ENCODE data around the gene C1orf105.

The C1orf105 gene

DNA sequence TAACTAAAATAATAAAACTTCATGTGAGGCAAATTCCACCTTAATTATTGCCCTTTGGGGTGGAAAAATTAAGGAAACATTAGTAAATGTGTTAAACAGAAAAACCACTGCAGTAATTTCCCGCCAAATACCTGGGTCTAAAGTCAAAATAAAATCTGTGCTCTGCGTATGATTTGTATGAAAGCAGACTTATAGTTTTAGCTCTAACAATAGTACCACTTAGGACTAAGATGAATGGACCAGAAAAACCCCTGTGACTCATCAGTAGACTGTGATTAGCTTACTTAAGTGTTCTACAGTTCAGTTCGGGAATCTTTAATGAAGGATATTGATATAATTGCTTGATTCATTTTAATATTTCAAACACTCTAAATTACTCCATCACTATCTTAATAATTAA lies 23.3 kb upstream of the C1orf105 start:
- DNase-seq (ENCODE audit: low read depth in 2 of 2): no peak

DNA sequence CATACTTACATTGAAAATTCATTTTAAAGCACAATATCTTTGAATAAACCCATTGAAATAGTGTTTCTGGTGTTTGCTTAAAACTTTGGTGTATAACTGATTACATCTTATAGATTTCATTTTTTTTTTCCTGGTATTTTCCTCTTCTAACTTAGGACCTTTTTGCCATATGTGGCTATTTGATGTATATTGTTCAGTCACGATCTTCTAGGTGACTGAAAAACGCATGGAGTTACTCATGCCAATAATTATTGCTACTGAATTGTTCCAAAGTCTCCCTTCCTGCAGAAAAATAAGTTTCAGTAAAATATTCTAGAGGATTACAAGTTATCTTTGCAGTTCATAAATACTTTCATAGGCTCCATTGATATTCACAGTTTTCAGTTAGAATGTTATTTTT lies 22.9 kb upstream of the C1orf105 start:
- DNase-seq (ENCODE audit: low read depth in 2 of 2): no peak

DNA sequence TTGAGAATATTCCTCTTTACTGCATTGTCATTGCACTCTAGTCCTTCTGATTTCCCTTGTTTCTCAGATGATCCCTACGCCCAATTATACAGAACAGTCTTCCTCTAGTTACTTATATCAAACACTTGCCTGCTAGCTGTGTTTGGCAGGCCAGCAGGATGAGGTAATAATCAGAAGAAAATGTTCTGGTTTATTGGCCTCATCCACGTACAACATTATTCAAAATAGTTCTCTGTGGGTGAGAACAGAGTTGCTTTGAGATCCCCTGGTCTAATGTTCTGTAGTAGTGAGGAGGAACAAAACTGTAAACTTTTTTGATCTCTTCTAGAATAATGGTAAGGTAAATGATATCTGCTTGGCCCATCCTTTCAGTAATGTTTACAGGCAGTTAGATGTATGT lies 22.3 kb upstream of the C1orf105 start:
- no peak for DNase-seq (ENCODE audit: low read depth in 2 of 2)

DNA sequence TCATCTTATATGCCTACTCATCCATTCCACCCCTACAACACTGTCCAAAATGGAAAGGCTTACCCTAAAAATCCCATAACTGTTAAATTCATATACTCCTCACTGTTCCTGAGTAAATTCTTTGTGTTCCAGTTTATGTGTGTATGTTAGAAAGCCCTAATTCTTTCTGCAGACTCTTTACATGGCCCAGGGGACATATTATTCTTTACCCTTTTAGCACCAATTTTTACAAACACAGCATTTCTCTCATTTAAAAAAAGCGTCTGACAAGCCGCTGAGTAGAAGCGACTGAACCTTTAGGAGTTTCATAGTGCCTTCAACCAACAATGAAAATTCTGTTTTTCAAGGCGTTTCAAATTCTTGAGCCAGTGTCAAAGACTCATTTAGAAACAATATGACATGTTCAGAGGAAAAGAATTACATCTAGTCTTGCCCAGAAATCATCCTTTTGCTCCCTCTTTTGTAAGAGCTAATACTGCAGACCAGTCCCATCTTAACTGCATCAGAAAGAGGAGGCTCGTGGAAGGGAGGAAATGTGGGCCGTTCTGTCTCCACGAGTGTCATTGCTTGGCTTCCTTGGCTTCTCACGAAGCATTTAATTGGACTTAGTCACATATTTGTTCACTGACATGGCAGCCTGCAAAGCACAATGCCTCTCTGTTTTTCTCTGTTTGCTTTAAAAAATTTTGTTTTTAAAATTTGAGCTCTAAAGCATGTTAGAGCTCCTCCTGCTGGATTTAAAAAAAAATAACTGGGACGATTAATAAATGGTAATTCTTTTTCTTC lies 21.3 kb upstream of the C1orf105 start:
- no peak for DNase-seq (ENCODE audit: low read depth in 2 of 2)

DNA sequence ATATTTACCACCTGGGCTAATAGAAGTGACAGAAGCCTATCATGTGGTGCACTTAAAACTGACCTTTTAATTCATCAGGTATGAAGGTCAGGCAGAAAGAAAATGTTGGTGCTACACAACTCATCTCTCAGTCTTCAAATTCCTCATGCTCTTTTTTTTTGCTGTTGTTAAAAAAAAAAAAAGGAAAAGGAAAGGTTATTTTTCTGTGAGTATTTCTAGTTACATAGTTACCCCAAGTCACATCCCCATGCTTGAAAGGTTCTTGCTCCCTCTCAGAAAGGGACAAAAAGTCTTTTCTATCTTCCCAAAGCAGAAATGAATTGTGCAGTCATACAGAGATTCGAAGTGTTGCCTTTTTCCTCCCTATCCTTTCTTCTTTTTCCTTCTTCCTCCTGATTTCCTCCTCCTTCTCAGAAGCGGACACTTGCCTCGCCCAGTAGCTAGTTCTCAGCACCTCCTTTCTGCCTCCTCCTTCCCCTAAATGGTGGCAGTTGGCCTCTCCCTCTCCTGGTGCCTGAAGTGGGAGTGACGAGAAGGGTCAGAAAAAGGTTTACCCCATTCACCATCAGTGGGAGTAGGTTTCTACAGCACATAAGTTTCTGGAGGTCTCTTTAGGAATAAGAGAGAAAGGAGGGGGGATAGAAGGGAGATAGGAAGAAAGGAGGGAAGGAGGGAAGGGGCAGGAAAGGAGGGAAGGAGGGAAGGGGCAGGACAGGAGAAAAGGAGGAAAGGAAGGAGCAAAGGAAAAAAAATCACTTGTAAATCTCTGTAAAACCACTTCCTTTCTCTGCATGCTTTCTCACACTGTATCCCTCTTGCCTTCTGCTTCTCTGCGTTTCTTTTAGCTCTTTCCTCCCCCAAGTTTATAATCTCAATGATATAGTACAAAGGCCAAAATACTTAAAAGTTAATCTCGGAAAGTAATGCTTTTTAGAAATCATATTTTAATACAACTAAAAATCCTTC lies 20.4 kb upstream of the C1orf105 start:
- DNase-seq (ENCODE audit: low read depth in 2 of 2): no peak

GRCh38 chr1:172400722-172401105 lies 19.8 kb upstream of the C1orf105 start:
- no peak for DNase-seq (ENCODE audit: low read depth in 2 of 2)

DNA sequence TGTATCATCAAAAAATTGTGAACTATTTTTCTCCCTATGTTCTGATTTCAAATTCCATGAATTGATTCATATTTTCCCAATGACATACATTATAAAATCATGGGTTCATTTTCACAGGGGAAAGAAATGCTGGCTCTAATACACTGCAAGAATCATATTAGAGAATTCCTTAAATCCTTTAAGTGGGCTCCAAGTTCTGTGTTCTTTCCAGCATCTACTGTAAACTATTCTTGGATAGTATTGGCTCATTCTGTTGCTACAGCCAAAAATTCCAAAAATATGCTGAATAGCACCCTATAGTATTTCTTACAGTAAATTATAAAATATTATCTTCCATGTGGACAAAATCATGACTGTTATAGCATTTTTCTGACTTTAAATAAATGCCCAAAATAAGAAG lies 19.0 kb upstream of the C1orf105 start:
- no peak for DNase-seq (ENCODE audit: low read depth in 2 of 2)

DNA sequence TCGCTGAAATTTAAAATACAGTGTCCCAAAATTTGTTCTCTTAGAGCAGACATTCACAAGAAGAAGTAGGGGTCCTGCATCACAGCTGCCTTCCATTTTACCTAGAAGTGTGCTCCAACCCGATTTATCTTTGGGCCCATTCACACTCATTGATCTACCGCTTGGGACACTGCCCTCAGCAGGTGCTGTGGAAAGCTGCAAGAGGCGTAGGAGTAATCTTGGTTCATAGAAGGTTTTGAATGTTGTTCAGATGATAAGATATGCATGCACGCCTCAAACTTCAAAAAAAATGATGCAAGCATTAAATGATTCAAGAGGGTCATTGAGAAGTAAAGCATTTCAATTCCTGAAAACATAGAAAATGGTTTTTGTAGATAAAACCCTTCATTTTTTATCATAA lies 18.6 kb upstream of the C1orf105 start:
- no peak for DNase-seq (ENCODE audit: low read depth in 2 of 2)

DNA sequence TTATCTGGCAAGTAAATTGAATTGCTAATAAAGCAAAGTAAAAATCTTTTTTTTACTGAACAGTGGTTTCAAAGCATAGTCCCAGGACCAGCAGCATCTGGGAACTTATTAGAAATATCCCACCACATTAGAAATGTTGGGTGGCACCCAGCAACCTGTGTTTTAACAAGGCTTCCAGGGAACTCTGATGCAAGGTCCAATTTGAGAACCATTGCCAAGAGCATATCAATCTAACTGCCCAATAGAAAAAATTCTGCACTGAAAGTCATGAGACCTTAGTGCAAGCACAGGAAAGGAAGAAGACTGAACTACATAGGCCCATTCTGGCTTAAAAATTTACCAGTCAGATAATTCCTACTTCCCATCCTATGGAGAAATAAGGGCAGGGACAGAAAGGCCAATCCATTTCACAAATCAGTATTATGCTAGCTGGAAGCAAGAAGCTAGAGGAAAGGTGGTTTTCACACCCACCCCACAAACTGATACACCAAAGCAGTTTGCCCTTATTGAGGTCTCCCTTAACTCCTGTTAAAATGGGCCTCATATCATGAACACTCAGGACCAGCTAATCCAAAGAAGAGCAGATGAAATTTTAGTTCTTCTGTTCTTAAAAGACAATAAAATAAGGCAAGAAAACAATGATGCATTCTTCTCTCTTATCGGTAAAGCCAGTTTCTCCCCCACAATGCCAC lies 17.5 kb upstream of the C1orf105 start:
- DNase-seq (ENCODE audit: low read depth in 2 of 2): no peak

GRCh38 chr1:172404121-172404520 lies 16.4 kb upstream of the C1orf105 start:
- DNase-seq (ENCODE audit: low read depth in 2 of 2): no peak

DNA sequence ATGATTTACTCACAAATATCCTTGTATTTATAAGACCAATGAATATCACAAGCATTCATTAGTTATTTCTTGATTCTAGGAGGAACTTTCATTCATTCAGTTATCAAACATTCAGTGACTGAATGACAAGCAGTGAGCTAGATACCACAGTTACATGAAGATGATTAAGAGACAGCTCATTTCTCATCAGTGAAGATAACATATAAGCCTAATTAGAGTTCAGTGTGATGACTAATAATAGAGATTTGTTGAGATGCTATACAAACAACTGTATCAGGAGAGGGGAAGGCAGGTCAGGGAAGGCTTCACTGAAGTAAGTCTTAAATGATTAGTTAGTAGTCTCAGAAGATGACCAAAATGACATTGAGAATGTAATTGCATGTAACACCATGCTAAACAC lies 14.6 kb upstream of the C1orf105 start:
- no peak for DNase-seq (ENCODE audit: low read depth in 2 of 2)

DNA sequence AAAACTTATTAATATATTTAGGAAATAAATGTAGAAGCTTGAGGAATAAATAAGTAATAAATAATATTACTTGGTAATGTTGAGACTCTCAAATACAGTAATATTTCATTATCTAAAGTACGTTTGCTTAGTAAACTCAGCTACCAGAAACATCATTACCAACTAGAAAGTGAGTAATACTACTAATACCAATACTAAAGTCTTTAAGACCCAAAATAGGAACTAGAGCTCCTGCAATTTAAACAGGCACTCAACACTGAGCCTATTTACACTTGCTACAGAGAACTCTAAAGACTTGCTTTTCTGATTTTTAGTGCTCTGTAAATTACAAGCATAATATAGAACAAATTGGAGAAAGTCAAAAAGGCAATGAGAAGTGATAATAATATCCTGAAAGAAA lies 13.5 kb upstream of the C1orf105 start:
- DNase-seq (ENCODE audit: low read depth in 2 of 2): no peak

DNA sequence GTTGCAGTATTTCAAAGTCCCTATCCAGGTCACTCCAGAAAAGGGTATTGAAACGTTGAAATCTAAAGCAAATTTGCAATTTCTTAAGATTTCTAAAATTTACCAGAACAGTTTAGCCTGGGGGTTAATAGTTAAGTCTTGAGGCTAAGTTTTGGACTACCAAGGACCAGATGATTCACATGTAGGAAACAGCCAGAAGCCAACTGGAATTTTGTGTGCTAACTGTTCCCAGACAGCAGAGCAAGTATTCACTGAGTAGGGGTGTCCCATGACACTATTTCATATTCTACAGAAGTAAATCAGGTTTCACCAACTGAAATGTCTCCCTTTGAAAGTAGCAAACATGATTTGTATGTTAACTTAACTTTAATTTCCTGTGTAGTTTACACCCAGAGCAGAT lies 11.5 kb upstream of the C1orf105 start:
- DNase-seq (ENCODE audit: low read depth in 2 of 2): no peak

- no peak for DNase-seq (ENCODE audit: low read depth in 2 of 2)
Measured at GRCh38 chr1:172410027-172410426, 10.5 kb upstream of the C1orf105 start.

- no peak for DNase-seq (ENCODE audit: low read depth in 2 of 2)
Measured at GRCh38 chr1:172411791-172412338, 8.6 kb upstream of the C1orf105 start.

DNA sequence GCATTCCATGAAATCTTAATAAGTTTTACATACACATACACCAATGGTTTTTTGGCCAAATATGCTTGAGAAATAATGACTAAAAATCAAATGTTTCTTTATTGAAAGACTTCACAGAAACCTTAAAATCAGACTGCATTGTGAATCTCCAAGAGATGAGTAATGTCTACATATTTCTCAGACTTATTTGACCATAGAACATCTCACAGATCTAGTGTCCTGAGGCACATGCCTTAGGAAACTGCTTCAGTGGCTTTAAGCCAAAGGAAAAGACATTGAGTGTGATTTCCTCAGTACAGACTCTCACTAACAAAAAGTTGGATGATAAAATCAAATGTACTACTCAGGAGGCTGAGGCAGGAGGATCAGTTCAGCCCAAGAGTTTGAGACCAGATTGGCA lies 6.2 kb upstream of the C1orf105 start:
- DNase-seq (ENCODE audit: low read depth in 2 of 2): no peak

DNA sequence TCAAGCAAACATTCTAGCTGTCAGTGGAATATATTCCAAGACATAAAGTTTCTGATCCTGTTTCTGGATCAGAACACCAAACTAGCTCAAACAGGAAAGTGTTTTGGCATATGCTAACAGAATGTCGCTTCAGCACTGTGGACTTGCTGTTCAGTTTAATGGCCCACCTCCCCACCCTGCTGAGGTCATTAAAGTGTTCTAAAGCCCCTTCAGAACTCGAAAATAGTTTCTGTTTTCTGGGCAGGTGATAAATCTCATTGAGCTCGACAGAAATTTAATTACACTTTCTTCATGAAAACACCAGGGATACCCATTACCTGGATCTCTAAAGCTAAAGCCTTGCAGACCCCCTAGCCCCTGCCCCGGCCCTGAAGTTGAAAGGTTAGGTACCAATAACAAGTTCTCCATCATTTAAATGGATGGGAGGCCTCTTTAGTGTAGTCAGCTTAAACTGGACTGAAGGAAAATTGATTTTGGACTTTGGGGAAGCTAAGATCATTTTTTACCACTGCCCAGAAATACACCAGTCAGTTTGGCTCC lies 3.9 kb upstream of the C1orf105 start:
- DNase-seq (ENCODE audit: low read depth in 2 of 2): no peak

GRCh38 chr1:172417557-172417956 lies 2.9 kb upstream of the C1orf105 start:
- no peak for DNase-seq (ENCODE audit: low read depth in 2 of 2)

DNA sequence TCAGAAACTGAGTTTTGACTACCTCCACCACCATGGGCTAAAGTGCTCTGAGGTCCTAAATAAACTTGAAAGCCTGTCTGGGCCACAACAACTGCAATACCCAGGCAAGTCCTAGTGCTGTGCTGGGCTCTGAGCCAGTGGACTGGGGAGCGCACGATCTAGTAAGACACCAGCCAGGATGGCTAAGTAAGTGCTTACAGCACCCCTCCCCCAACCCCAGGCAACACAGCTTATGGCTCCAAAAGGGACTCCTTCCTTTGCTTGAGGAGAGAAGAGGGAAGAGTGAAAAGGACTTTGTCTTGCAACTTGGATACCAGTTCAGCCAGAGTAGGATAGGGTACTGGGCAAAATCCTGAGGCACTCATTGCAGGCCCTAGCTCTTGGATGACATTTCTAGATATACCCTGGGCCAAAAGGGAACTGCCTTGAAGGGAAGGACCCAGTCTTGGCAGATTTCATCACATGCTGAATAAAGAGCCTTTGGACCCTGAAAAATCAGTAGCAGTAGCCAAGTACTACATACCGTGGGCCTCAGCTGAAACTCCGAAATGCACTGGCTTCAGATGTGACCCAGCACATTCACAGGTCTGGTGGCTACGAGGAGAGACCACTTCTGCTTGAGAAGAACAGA lies 1.6 kb downstream of the C1orf105 start:
- no peak for DNase-seq (ENCODE audit: low read depth in 2 of 2)

GRCh38 chr1:172423336-172423735 lies 2.9 kb downstream of the C1orf105 start:
- DNase-seq (ENCODE audit: low read depth in 2 of 2): no peak

DNA sequence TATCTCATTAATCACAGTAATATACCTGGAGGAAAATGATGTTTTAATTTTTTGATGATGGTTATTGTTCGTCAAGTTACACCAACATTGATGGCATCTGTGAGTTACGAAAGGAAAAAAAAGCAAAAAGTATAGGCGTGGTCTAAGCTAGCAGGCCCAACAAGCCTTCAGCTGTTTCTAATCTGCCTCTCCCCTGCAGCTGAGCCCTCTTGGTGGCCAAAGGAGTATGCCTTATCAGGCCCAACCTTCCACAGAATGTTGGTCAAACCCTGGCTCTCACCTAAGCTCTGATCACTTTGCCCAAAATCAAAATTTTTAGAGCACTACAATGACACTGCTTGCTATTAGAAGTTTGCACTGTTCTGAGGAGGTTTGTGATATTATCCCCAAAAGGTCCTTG lies 4.9 kb downstream of the C1orf105 start:
- no peak for DNase-seq (ENCODE audit: low read depth in 2 of 2)
